GM12878 (cell line): ENCODE data around the gene GLS. TPM values are rescaled to one million over a fixed set of nuclear protein-coding genes. Genes with fewer than 3 reads are reported as not detected.
"Not testable (repeated sequence)": the region's sequence is repeated elsewhere in the genome, so short reads cannot be mapped to it uniquely, and the experiment has no call there.

Source experiments
- ATAC-seq: fragments of 200-7000 bp; cut with Tn5 transposase; 3 replicates; pipeline ENCODE4 v1.9.1; 2020; ENCODE audit warnings: mild to moderate bottlenecking, moderate library complexity
- BruUV-seq: library from RNA; stranded (reverse); fragments of 400-500 nt; replicated peaks from 2 replicates; lab custom pipeline; 2021; lab: Mats Ljungman, UMichigan
- CTCF ChIA-PET: fragments of 300-600 bp; sonication (Branson Sonifier 250); formaldehyde crosslinking; extraction: SDS; loops from one replicate; lab custom pipeline; 2021; ENCODE audit warnings: inconsistent platforms; lab: Yijun Ruan, JAX
- POLR2A ChIA-PET: fragments of 350-600 bp; formaldehyde crosslinking; extraction: SDS; loops from one replicate; lab custom pipeline; 2021; ENCODE audit warnings: inconsistent platforms; lab: Charles Lee
- RAD21 ChIA-PET: fragments of 300-600 bp; sonication (Branson Sonifier 250); formaldehyde crosslinking; loops from one replicate; lab custom pipeline; 2023; ENCODE audit warnings: antibody characterized with exemption; ENCODE audit not compliant: unreplicated experiment; lab: Charles Lee
- SMC1A ChIA-PET: fragments of 300-600 bp; sonication (Branson Sonifier 250); formaldehyde crosslinking; loops from one replicate; lab custom pipeline; 2023; ENCODE audit not compliant: unreplicated experiment, uncharacterized antibody; lab: Charles Lee
- DNase-seq: peaks from one replicate; pipeline ENCODE4 v3.0.0-alpha.2; 2011; ENCODE audit warnings: low read depth, low spot score
- FAIRE-seq: peaks from 3 replicates; lab custom pipeline; 2011; peaks lifted over from hg19 to GRCh38; lab: Jason Lieb, UNC
- H2AFZ ChIP-seq: 2 replicates; pipeline ENCODE4 v1.6.0; 2011; ENCODE audit warnings: low read depth, low read length, control low read depth; ENCODE audit not compliant: control insufficient read depth
- H3K27ac ChIP-seq: 2 replicates; pipeline ENCODE4 v1.5.1; 2011; ENCODE audit warnings: control low read depth; ENCODE audit not compliant: control insufficient read depth, insufficient read depth
- H3K27me3 ChIP-seq, 2 experiments: replicated peaks in 1 of 2; 2 replicates each; pipeline versions ENCODE4 v1.6.0 to v1.6.1; 2011; ENCODE audit warnings: low read length in 1 of 2; ENCODE audit not compliant: control insufficient read depth in 2 of 2, insufficient read depth in 2 of 2
- H3K36me3 ChIP-seq, 2 experiments: 2 replicates each; pipeline ENCODE4 v1.5.1; 2011; ENCODE audit warnings: low read length in 1 of 2; ENCODE audit not compliant: control insufficient read depth in 2 of 2, insufficient read depth in 2 of 2
- H3K4me1 ChIP-seq: 2 replicates; pipeline ENCODE4 v1.6.1; 2011; ENCODE audit warnings: mild to moderate bottlenecking, low read length, moderate library complexity, mixed read lengths; ENCODE audit not compliant: control insufficient read depth, insufficient read depth
- H3K4me2 ChIP-seq: 2 replicates; pipeline ENCODE4 v1.6.0; 2011; ENCODE audit warnings: control low read depth; ENCODE audit not compliant: control insufficient read depth, insufficient read depth
- H3K4me3 ChIP-seq: fragments of 200-600 bp; sonication (generic); 2 replicates; pipeline ENCODE4 v1.5.1; 2016
- H3K79me2 ChIP-seq: 2 replicates; pipeline ENCODE4 v1.6.0; 2011; ENCODE audit warnings: low read length; ENCODE audit not compliant: control insufficient read depth, insufficient read depth
- H3K9ac ChIP-seq: 2 replicates; pipeline ENCODE4 v1.8.0; 2011; ENCODE audit warnings: low read length, control low read depth, mixed read lengths; ENCODE audit not compliant: control insufficient read depth, insufficient read depth
- H3K9me3 ChIP-seq: replicated peaks from 3 replicates; pipeline ENCODE4 v1.5.1; 2011; ENCODE audit warnings: mild to moderate bottlenecking, low read length; ENCODE audit not compliant: control insufficient read depth, insufficient read depth
- H4K20me1 ChIP-seq: 2 replicates; pipeline ENCODE4 v1.6.0; 2011; ENCODE audit not compliant: control insufficient read depth, insufficient read depth
- ATF7 ChIP-seq: fragments of 450-650 bp; IDR thresholded peaks from 2 replicates; pipeline ENCODE4 v1.6.1; 2016; ENCODE audit warnings: low read depth, mild to moderate bottlenecking
- CTCF ChIP-seq, 3 experiments: IDR thresholded peaks in 2 of 3; conservative IDR thresholded peaks in 1 of 3; 2 replicates each; pipeline ENCODE4 v1.5.1; 2011; ENCODE audit warnings: low read depth in 3 of 3, low read length in 3 of 3, mild to moderate bottlenecking in 3 of 3, control low read depth in 2 of 3, moderate library complexity in 2 of 3, inconsistent platforms in 1 of 3, mixed read lengths in 1 of 3; ENCODE audit not compliant: control insufficient read depth in 2 of 3, insufficient read depth in 1 of 3; ENCODE audit errors: extremely low read depth in 1 of 3
- DPF2 ChIP-seq: fragments of 450-650 bp; IDR thresholded peaks from 2 replicates; pipeline ENCODE4 v1.6.1; 2017; ENCODE audit warnings: mild to moderate bottlenecking
- EP300 ChIP-seq, 2 experiments: fragments of 150-350 bp in 1 of 2; IDR thresholded peaks; 2 replicates each; pipeline ENCODE4 v1.6.1; 2011 to 2012; ENCODE audit warnings: low read depth in 2 of 2, low read length in 2 of 2, borderline replicate concordance in 1 of 2, improper control_type of control experiment in 1 of 2, inconsistent platforms in 1 of 2; ENCODE audit not compliant: control insufficient read depth in 1 of 2
- EZH2 ChIP-seq: IDR thresholded peaks from 2 replicates; pipeline ENCODE4 v1.6.1; 2012; ENCODE audit warnings: low read depth, mild to moderate bottlenecking, control low read depth, inconsistent platforms, low read length, borderline replicate concordance; ENCODE audit not compliant: control insufficient read depth
- NR2C2 ChIP-seq: IDR thresholded peaks from 2 replicates; pipeline ENCODE4 v1.6.1; 2011; ENCODE audit warnings: borderline replicate concordance, low read depth; ENCODE audit not compliant: control insufficient read depth, insufficient read length
- PAX8 ChIP-seq: fragments of 450-650 bp; IDR thresholded peaks from 2 replicates; pipeline ENCODE4 v1.6.1; 2017; ENCODE audit warnings: mild to moderate bottlenecking, moderate library complexity
- POLR2AphosphoS2 ChIP-seq: IDR thresholded peaks from 2 replicates; pipeline ENCODE4 v1.6.1; 2011; ENCODE audit warnings: low read depth, mild to moderate bottlenecking, low read length, improper control_type of control experiment, moderate library complexity
- POLR2AphosphoS5 ChIP-seq: IDR thresholded peaks from 2 replicates; pipeline ENCODE4 v1.6.1; 2011; ENCODE audit warnings: mild to moderate bottlenecking, low read length, inconsistent platforms
- RAD21 ChIP-seq: IDR thresholded peaks from 2 replicates; pipeline ENCODE4 v1.6.1; 2011; ENCODE audit warnings: mild to moderate bottlenecking, low read depth, low read length, moderate library complexity; ENCODE audit not compliant: insufficient read depth
- RELA ChIP-seq: fragments of 450-650 bp; IDR thresholded peaks from 2 replicates; pipeline ENCODE4 v1.8.0; 2014; ENCODE audit warnings: borderline replicate concordance; ENCODE audit not compliant: partially characterized antibody
- WRNIP1 ChIP-seq: IDR thresholded peaks from 2 replicates; pipeline ENCODE4 v1.6.1; 2011; ENCODE audit warnings: low read depth, low read length, improper control_type of control experiment, borderline replicate concordance
- WGBS: methylation state at CpG from one replicate; pipeline ENCODE4 v1.1.6; 2016; ENCODE audit warnings: low lambda C conversion rate; ENCODE audit not compliant: insufficient replicate concordance, insufficient coverage; ENCODE audit errors: missing lambda C conversion rate; 5-methylcytosine and 5-hydroxymethylcytosine counted together
- in situ Hi-C: fragments of 300-500 bp; cut with MboI; formaldehyde crosslinking; loops from 9 replicates; pipeline ENCODE4 v1.14.3; 2018; ENCODE audit warnings: mixed read lengths
- intact Hi-C: fragments of 100-400 bp; cut with micrococcal nuclease; formaldehyde crosslinking; loops from one replicate; pipeline ENCODE4 v1.14.2; 2022; ENCODE audit not compliant: unreplicated experiment
- polyA plus RNA-seq, 11 experiments: library from polyadenylated mRNA; depleted of rRNA in 4 of 11; unstranded in 6 of 11; stranded (reverse) in 5 of 11; fragments of >200 nt; fragmentation: Nextera tagmentation in 4 of 11; fragmentation: Illumina TruSeq in 1 of 11; extraction: Ambion mirVana in 4 of 11; extraction: Trizol in 1 of 11; gene quantifications; 1 replicate in 1 of 11; 2 replicates in 10 of 11; pipeline versions ENCODE4 v1.2.1 to v1.2.3, GENCODE V29; 2011 to 2016; ENCODE audit warnings: inconsistent platforms in 2 of 11, missing spikeins in 2 of 11, low read depth in 1 of 11
- total RNA-seq, 4 experiments: library from RNA; depleted of rRNA in 3 of 4; stranded (reverse); fragments of >200 nt in 3 of 4; fragmentation: Illumina TruSeq in 1 of 4; extraction: Trizol in 1 of 4; gene quantifications; 2 replicates each; pipeline versions ENCODE4 v1.2.1 to v1.2.3, GENCODE V29; 2013 to 2021
- TF ChIP-seq, protein P1 (sequence below): IDR thresholded peaks from 2 replicates; pipeline ENCODE4 v1.6.1; 2011; ENCODE audit warnings: low read depth, mild to moderate bottlenecking, low read length, moderate library complexity, borderline replicate concordance; ENCODE audit errors: extremely low read depth

Gene GLS
- total and polyA plus RNA-seq, 10 of the 15 experiments (the other 5 are each of a cell fraction or from before 2014, with no cell fraction given), result 15.7 to 145 (median 70.8) TPM

DNA sequence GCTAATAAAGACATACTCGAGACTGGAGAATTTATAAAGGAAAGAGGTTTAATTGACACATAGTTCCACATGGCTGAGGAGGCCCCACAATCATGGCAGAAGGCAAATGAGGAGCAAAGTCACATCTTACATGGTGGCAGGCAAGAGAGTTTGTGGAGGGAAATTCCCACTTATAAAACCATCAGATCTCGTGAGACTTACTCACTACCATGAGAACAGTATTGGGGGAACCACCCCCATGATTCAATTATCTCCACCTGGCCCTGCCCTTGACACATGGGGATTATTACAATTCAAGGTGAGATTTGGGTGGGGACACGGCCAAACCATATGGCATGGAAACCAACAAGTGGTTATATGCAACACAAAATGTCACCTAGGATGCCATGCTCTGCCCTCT, 114.7 kb downstream of the GLS start:
- H3K4me3 ChIP-seq, H2AFZ ChIP-seq, H3K27ac ChIP-seq, H3K9ac ChIP-seq, FAIRE-seq, H3K9me3 ChIP-seq, H3K4me2 ChIP-seq, intact Hi-C loops, H3K4me1 ChIP-seq, ATAC-seq, H3K79me2 ChIP-seq, in situ Hi-C loops, DNase-seq, CTCF ChIA-PET, BruUV-seq, H3K27me3 ChIP-seq: not testable (repeated sequence)
- Histone ChIP-seq H4K20me1 (peaks cover 16% of the 10 kb centered on the region), H3K36me3 (peaks cover 46 to 74% of the 10 kb centered on the region in 2 experiments)
- SMC1A ChIA-PET, result interaction anchor here (1.2 kb wide), 1 partner anchor 37 kb away, joined by 3 read pairs; no protein-coding TSS in a partner anchor
- 85% methylated on average over 3 of the region's 3 CpGs for WGBS
- 0 out of 2 replicates have a peak, but pooled peaks have one; percentile 5 for TF ChIP-seq POLR2AphosphoS2
- TF ChIP-seq POLR2AphosphoS5, result peak; percentile 17; the same call in 1 of the 2 replicates
- TF ChIP-seq, all 136 proteins: peak for 2; not testable (repeated sequence) for 134
- POLR2A ChIA-PET, RAD21 ChIA-PET: not testable (repeated sequence)

DNA sequence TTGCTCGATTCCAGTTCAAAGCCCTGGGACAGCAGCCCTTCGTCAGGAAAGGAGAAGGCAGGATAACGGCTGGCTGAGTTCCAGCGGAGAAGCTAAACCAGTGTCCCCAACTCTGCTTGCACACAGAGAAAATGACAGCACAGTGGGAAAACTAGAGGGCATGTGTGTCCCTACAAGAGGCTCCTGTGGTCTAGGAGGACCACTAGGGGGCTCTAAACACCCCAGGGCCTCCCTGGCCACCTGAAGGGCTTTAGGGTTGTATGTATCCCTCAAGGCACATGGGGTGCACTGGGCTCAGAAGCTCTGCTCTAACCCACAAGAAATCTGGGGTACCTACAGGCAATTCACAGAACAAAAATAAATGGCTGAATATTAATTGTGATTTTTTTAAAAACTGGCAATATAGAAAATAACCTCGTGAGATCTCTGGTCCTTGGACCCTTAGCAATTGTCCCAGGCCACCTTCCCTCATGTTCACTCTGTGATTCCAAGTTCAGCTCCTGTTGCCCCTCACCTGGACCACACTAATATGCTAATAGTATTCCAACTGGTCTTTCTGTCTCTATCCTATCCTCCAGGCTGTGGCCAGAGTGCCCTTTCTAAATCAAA, 115.8 kb downstream of the GLS start:
- POLR2A ChIA-PET, result interaction anchor here (1.2 kb wide), 1 partner anchor 16 kb away, joined by 3 read pairs; no protein-coding TSS in a partner anchor
- TF ChIP-seq PAX8 (no peak), CTCF (IDR thresholded peaks at IDR 0.05 in 2 of 3, conservative IDR thresholded peaks at IDR 0.05 in 1 of 3; ENCODE audit: control insufficient read depth in 2 of 3, extremely low read depth in 1 of 3, insufficient read depth in 1 of 3, low read depth in 3 of 3, low read length in 3 of 3) (peak; percentile 26 to 53 (median 52); a peak in 5 of 6 replicates), EZH2 (no peak), WRNIP1 (no peak), EP300 (IDR thresholded peaks at IDR 0.05; ENCODE audit: borderline replicate concordance in 1 of 2, control insufficient read depth in 1 of 2, low read depth in 2 of 2, low read length in 2 of 2) (no peak), RAD21 (peak; percentile 6; the same call in 1 of the 2 replicates), RELA (no peak), POLR2AphosphoS5 (peak; percentile 49), ATF7 (no peak), DPF2 (no peak), NR2C2 (no peak)
- TF ChIP-seq, protein P1, sequence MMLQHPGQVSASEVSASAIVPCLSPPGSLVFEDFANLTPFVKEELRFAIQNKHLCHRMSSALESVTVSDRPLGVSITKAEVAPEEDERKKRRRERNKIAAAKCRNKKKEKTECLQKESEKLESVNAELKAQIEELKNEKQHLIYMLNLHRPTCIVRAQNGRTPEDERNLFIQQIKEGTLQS, result no peak

More for the DNA sequence above, 115.8 kb downstream of the GLS start:
- Histone ChIP-seq H3K9me3 (peaks cover 3% of the 10 kb centered on the region; the same call in 2 of the 3 replicates), H3K4me2 (no peak overlapping the region), H3K4me1 (peaks cover 2% of the 10 kb centered on the region; the same call in 1 of the 2 replicates), H3K4me3 (no peak overlapping the region), H3K27me3 (no peaks in the 10 kb centered on the region), H3K9ac (no peak overlapping the region), H3K36me3 (peaks cover 45 to 75% of the 10 kb centered on the region in 2 experiments), H3K79me2 (peaks cover 12% of the 10 kb centered on the region), H4K20me1 (peaks cover 16% of the 10 kb centered on the region), H2AFZ (no peak overlapping the region), H3K27ac (no peak overlapping the region)
- no peak for FAIRE-seq
- 97% methylated on average over 5 of the region's 5 CpGs for WGBS
- peak; percentile 73 for ATAC-seq
- CTCF ChIA-PET, result interaction anchor here (0.8 to 0.9 kb wide), 2 partner anchors 22 to 26 kb away, joined by 3 read pairs; no protein-coding TSS in a partner anchor
- no peak for DNase-seq
- BruUV-seq, result no TSS peak
- intact Hi-C loops, result no loop called here
- in situ Hi-C loops, result no loop called here
- SMC1A ChIA-PET, result interaction anchor here (0.8 to 1.2 kb wide), 4 partner anchors 9 to 36 kb away, joined by 3 to 4 read pairs (median 3); no protein-coding TSS in a partner anchor
- RAD21 ChIA-PET, result no interaction called here
